Amniotic epithelial cell (primary cell): ENCODE data around the gene LRRC26.

ENCODE experiments used
- DNase-seq: peaks from one replicate; pipeline ENCODE4 v3.0.0-alpha.2; 2010; ENCODE audit warnings: low read depth

The LRRC26 gene

DNA sequence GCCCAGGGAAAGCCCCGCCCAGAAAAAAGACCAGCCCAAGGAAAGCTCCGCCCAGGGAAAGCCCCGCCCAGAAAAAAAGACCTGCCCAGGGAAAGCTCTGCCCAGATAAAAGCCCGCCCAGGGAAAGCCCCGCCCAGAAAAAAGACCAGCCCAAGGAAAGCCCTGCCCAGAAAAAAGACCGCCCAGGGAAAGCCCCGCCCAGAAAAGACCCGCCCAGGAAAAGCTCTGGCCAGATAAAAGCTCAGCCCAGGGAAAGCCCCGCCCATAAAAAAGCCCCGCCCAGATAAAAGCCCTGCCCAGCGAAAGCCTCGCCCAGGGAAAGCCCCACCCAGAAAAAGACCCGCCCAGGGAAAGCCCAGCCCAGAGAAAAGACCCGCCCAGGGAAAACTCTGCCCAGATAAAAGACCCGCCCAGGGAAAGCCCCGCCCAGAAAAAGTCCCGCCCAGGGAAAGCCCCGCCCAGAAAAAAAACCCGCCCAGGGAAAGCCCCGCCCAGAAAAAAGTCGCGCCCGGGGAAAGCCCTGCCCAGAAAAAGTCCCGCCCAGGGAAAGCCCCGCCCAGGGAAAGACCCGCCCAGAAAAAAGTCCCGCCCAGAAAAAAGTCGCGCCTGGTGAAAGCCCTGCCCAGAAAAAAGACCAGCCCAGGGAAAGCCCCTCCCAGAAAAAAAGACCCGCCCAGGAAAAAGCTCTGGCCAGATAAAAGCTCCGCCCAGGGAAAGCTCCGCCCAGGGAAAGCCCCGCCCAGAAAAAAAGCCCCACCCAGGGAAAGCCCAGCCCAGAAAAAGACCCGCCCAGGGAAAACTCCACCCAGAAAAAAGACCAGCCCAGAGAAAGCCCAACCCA, 19.0 kb downstream of the LRRC26 start:
- no peak for DNase-seq

DNA sequence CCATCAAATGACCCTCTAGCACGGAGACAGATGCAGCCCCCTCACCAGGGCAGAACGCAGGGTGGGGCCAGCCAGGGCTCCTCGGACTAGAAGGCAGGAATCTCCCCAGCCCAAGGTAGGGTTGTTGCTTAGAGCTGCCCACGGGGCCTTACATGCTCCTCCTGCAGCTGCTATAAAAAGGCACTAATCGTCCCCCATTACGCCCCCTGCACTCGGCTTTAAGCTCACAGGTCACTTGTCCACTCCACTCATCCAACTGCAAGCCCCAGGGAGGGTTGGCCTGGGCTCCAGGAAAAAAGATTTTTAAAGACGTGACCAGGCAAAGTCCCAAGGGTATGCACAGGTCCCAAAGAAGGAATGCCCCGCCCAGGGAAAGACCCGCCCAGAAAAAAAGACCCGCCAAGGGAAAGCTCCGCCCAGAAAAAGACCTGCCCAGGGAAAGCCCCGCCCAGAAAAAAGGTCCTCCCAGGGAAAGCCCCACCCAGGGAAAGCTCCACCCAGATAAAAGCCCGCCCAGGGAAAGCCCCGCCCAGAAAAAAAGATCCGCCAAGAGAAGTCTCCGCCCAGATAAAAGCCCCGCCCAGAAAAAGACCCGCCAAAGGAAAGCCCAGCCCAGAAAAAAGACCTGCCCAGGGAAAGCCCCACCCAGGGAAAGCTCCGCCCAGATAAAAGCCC, 19.8 kb downstream of the LRRC26 start:
- DNase-seq, result no peak

DNA sequence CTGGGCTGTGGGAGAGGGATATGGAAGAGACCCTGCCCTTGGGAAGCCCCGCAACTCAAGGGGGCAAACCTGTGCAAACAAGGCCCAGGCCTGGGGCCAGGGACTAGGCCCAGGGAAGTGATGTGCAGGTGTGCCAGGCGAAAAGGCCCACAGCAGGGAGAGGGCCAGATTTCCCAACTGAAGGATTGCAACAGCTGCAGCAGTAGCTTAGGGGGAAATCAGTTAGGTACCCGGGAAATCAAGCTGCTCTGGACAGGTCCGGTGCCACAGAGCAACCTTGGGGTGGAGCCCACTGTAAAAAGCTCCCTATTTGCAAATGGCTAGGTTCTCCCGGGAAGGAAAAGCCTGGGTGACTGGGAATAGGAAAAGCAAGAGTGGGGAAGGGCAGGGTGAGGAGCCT, 20.5 kb downstream of the LRRC26 start:
- DNase-seq, result no peak

DNA sequence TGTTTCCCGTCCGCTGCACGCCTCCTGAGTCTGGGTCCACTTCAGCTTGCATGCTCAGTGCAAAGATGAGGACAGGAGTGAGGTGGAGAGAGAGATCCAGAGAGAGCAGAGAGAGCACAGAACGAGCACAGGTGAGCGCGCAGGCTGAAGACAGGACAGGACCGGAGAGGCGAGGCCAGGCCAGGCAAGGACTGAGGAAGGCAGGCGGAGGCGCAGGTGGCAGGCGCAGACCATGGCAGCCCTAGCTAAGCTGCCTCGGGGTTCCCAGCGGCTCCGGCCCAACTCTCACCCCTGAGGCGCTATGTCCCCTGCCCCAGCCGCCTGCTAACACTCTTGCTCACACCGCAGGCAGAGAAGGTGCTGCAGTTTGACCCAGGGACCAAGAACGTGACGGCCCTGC, 21.2 kb downstream of the LRRC26 start:
- no peak for DNase-seq

DNA sequence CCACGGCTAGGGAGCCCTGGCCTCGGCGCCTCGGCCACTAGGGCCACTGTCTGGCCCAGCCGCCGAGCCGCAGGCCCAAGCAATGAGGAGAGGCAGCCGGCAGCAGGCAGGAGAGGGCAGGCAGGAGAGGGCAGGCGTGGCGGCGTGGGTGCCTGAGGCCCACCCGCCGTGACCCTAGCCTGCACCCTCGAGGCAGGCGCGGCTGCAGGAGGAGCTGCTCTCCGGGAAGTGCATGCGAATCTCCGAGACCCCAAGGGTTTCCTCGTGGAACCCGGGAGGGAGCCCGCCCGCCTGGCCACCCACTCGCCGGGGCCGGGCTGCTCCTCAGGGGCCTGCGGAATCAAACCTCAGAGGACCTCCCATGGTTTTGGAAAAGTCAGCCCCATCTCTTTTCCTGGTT, 21.6 kb downstream of the LRRC26 start:
- DNase-seq, result no peak

DNA sequence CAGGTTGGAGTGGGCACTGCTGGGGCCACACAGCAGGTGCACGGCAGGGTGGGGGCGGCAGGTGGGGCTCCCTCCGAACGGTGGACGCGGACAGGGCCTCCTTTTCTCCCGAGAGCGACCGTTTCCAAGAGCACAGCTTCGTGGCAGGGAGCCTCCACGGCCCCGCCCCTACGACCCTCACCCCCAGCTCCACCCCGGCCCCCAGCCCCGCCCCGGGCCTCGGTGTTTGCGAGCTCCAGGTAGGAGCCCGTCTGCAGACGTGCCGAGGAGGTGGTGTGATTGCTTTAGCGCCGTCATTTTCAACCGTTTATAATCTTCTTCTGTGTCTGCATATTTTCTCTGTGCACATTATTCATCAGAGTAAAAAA, 22.1 kb downstream of the LRRC26 start:
- no peak for DNase-seq

DNA sequence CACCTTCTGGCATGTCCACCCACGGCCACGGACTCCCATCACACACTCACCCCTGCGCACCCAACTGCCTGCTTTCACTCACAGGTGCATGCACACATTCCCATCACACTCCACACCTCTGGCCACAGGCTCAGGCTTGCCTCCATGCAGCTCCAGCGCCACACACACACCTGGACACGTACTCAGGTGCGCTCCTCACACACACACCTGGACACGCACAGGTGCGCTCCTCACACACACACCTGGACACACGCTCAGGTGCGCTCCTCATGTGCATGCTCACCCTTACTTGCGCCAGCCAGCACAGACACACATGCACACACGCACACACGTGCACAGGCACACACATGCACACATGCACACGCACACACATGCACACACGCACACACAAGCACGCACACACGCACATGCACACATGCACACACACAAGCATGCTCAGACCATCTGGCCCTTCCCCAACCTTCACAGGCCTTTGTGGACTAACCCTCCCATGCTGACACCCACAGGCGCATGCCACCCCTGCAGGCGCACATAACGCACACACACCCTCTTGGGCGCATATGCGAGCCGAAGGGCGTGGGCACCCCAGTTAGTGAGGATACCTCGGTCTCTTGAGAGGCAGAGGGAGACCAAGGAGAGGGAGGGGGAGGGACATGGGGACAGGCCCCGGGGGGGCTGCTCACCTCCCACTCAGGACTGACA, 22.6 kb downstream of the LRRC26 start:
- DNase-seq, result no peak

DNA sequence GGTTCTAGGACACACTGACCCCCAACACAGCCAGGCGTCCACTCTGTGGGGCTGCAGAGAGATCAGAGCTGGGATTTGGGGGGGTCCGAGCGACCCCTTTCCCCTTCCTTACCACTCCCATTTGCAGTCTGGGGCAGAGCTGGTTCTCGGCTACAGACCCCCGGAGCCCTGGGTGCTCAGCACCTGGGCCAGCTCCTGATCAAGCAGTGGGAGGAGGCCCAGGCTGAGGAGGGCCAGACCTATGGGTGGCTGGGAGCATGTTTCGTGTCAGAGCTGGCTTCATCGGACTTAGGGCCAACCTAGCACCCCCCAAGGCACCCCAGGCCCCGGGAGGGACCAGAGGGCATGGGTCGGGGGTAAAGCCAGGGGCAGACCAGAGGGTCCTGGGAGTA, 23.3 kb downstream of the LRRC26 start:
- DNase-seq, result no peak

DNA sequence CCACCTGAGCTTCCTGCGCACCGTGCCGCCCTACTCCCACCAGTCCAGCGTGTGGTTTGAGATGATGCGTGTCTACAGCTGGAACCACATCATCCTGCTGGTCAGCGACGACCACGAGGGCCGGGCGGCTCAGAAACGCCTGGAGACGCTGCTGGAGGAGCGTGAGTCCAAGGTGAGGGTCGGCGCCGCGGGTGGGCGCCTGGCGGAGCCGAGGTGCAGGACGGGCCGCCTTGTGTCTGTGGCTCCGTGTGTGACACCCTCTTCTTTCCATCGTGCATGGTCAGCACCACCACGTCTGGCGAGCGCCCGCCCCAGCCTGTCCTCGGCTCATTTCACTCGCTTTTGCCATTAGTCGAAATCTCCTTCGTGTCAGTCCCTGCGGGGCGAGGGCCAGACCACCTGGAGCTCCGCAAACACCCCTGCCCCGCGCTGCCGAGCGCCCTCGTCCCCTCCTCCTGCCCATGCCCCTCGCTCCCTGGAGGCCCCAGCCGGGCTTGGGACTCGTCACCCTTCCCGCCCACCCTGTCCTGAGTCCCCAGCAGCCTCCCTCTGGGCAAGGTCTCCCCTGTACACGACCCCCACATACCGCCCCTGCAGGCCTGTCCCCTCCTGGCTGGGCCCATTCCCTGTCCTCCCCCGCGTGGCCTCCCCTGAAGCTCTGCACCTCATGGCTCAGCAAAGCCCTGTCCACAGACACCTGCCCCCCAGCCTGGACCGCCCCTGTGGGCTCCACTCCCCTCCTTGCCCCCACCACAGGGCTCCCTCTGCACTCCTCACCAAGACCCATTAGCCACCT, 23.9 kb downstream of the LRRC26 start:
- no peak for DNase-seq

DNA sequence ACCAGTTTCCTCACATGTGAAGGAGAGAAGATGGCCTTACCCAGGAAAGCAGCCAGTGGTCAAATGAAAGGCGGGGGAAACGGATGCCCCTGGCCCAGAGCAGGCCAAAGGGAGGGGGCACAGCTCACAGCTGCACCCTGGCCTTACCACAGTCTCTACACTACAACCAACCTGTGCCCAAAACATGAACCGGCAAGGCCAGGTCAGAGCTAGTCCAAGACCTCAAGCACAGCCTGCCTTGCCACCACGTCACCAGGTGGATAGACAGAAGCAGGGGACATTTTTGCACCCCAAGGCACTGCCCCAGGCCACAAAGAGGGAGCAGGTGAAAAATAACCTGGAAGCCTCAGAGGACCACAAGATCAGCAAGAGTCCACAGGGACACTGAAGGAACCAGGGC, 26.4 kb downstream of the LRRC26 start:
- no peak for DNase-seq

DNA sequence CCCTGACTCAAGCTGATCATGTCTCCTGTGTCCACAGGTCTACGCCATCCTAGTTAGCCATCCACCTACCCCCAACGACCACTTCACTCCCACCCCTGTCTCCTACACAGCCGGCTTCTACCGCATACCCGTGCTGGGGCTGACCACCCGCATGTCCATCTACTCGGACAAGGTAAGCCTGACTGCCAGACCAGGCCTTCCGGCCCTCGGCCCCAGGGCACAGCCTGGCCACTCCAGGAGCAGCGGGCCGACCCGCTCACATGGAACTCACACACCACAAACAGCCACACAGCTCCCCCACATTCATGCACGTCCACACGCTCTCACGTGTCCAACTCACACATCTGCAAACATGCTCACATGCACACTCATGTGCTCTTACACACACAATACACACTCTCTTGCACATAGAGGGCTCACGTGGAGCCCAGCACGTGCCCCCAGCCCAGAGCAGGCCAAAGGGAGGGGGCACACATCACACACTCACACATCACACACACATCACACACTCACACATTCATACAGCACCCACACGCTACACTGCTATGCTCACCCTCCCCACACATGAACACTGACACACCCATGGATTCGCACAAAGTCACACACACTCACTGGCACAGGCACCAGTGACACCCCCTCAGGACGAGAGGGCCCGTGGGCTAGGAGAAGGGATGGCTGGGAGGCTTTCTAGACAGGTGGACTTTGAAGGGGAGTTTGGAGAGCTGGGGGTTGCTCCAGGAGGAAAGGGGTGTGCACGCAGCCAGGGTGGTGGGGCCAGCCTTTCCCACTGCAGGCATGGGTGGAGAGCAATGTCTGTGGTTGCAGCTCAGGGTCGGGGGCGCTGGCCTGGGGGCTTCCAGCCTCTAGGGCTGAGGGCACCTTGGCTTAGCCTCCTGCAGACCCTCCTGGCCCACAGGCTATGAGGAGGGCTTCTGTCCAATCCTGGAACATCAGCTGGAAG, 27.6 kb downstream of the LRRC26 start:
- DNase-seq, result no peak

DNA sequence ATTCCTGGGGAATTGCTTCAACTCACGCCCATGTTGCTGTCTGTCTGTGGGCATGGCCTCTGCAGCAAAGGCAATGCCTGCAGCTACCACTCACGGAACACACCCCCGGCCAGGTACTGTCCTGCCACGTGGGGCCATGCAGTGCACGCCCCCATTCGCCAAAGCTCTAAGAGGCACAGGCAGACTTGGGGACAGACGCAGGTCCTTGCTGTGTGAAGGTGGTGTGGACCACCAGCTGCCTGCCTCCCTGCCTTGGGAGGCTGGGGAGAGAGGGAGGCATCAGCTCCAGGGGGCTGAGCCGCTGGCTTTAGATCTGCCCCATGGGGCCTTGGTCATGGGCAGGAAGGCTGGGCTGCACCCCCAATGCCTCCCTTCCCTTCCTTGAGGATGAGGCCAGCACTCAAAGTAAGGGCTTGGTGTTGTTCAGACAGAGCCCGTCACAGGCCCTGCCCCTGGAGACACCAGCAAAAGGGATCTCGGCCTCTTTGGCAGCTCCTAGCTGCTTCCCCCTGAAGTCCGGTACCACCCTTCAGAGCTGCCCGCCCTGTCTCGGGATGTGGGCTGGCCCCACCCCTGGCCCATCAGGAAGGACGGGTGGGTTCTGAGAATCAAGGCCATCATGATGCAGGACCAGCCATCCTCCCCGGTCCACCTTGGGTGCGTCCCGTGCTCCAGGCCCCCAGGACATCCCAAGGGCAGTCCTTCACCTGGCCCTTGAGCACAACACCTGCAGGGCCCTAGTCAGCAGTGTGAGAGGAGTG, 28.6 kb downstream of the LRRC26 start:
- DNase-seq, result no peak

DNA sequence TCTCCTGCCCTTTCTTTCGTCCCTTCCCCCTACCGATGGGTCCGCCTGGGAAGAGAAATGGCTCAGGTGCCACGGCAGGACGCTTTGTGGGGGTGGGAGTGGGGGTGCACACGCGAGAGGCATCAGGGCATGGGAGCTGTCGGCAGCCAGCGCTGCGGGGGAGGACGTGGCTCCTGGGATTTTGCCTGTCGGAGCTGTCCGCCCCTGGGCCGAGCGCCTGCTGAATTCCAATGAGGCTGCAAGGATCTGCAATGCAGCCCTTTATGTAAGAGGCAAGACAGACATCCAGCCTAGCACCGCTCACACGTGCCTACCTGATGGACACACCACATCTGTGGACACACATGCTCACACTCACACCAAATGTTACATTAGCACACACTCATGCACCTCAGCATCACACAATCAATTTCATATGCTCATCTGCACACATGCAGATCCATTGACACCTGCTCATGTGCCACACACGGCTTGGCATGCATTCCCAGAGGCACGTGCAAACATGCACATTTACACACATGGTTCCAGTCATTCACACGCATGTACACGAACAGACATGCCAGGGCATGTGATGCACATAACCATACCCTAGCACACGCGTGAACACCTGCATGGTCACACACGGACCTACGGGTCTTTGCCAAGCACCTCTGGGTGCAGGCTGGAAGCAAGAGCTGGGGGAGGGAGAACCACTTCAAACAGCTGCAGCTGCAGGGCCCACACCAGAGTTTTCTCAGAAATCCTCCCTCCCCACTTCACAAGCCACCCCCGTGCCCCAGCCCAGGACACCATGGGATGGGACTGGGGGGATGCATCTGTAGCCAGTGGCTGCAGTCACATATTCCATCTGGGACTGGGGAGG, 29.5 kb downstream of the LRRC26 start:
- no peak for DNase-seq

DNA sequence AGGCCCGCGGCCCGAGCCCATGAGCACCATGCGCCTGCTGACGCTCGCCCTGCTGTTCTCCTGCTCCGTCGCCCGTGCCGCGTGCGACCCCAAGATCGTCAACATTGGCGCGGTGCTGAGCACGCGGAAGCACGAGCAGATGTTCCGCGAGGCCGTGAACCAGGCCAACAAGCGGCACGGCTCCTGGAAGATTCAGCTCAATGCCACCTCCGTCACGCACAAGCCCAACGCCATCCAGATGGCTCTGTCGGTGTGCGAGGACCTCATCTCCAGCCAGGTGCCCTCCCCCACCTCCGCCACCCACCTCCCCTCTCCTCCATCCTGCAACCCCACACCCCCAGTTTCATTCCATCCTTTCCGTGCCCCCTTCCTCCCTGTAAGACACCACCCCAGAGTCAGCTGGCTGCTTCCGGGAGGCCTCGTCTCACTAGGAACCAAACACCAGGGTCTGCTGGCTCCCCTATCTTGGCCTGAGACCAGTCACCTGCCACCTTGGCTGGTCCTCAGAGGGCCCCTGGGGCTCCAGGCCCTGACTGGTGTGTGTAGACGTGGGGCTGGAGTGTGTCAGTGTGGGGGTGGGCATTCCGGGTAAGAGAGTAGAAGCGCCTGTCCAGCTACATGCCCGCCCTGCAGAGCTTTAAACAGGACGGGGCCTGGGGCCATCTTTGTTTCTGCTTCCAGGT, 30.2 kb downstream of the LRRC26 start:
- no peak for DNase-seq

DNA sequence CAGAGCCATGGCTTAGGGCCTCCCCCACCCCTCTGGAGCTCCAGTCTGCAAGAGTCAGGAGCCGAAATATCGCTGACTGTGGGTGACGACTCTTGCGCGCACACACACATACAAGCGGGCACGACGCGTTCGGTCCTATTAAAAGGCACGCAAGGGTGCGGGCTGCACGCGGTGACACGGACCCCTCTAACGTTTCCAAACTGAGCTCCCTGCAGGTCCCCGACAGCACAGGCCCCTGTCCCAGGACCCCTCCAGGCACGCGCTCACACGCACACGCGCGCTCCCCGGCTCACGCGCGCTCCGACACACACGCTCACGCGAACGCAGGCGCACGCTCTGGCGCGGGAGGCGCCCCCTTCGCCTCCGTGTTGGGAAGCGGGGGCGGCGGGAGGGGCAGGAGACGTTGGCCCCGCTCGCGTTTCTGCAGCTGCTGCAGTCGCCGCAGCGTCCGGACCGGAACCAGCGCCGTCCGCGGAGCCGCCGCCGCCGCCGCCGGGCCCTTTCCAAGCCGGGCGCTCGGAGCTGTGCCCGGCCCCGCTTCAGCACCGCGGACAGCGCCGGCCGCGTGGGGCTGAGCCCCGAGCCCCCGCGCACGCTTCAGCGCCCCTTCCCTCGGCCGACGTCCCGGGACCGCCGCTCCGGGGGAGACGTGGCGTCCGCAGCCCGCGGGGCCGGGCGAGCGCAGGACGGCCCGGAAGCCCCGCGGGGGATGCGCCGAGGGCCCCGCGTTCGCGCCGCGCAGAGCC, 31.0 kb downstream of the LRRC26 start, which contains the start of gene GRIN1:
Gene GRIN1, plus strand, starts transcription at position 433 of the 746 bp plus-strand sequence. CDS start 333 bp downstream, outside the sequence.
- no peak for DNase-seq

DNA sequence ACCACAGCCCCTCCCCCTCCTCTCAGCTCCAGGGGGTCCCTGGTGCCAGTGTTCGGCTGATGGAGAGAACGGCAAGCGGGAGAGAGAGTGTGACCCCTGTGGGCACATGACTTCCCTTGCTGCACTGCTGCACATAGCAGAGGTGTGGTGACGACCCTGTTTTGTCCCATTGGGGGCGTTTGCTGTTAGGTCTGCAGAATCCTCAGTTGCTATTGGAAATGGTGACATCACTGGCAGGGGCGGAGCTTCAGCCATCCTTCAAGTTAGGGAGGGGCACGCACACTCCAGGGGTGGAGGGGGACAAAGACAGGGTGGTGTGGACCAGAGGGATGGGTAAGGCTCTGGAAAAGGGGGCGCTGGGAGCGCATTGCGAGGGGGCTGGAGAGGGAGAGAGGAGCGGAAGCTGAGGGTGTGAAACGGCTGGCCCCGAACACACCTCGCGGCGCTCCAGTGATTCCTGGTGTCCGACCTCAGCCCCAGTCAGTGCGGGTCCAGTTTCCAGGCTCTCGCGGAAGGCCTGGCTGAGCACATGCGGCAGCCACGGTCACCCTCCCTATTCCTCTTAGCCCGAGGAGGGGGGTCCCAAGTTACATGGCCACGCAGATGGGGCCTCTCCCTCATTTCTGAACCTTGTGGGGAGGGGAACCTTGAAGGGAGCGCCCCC, 31.7 kb downstream of the LRRC26 start:
- no peak for DNase-seq

DNA sequence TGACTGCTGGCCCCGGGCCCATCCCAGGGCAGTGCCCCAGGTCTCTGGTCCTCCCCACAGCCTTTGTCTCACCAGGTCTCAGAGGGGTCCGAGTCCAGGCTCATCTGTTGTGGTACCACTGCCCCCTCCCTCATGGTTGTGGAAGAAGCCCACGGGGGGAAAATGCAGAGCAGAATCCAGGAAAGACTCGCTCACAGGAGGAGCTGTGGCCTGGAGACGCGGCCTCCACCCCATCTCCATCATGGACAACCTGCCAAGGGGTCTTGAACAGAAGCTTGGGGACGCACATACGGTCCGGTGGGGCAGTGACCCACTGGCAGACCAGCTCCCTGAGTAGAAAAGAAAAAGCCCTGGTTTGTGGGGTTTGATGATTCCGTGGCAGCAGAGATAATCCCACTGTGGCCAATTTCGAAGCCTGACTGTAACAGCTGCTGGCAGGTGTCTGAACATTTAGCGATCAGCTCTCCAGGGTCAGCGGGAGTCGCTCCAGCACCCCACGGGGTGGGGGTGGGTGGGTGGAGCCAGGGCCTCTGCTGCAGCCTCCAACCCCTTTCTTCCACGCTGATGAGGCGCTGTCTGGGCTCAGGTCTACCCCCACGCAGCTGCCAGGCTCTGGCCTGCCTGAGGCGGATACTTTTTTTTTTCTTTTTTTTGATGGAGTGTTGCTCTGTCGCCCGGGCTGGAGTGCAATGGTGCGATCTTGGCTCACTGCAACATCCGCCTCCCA, 32.8 kb downstream of the LRRC26 start:
- no peak for DNase-seq
